GM21447 (cell line): Measurements from ENCODE around the gene MCC.

Experiments
- ATAC-seq: cut with Tn5 transposase; IDR thresholded peaks from one replicate; pipeline ENCODE4 v1.9.1; 2021; ENCODE audit not compliant: unreplicated experiment

MCC gene

GRCh38 chr5:113063927-113064326 is 424.3 kb downstream of the MCC start:
- no peak for ATAC-seq

- ATAC-seq: no peak
These were observed 425.3 kb downstream of the MCC start for GRCh38 chr5:113062869-113063508.

- no peak for ATAC-seq
These were observed 426.1 kb downstream of the MCC start for GRCh38 chr5:113061846-113062780.

GRCh38 chr5:113060408-113061025 is 427.7 kb downstream of the MCC start:
- no peak for ATAC-seq

GRCh38 chr5:113059232-113060040 is 428.8 kb downstream of the MCC start:
- ATAC-seq: no peak

DNA sequence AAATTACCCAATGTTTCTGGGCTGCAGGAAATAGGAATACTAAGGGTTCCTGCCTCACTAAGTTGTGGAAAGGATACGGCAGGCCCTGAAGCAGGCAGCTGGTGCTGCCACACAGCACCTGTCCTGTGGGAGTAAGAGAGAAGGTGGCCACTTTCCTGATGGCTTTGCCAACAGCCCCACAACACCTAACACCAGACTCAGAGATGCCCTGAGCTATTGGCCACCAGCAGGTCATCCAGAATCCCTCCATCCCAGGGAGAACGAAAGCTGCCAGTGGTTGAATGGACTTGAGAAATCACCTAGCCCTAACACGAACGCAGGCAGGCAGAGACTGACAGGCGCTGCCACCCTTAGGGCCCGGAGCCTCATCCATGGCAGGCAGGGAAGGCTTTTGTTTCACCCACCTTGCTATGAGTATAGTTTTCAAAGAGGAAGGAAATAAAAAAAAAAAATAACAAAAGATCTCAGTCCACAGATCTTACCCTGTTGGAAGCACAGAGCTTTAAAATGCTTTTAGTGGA is 429.5 kb downstream of the MCC start:
- no peak for ATAC-seq

- ATAC-seq: no peak
These were observed 430.0 kb downstream of the MCC start for GRCh38 chr5:113058269-113058668.

DNA sequence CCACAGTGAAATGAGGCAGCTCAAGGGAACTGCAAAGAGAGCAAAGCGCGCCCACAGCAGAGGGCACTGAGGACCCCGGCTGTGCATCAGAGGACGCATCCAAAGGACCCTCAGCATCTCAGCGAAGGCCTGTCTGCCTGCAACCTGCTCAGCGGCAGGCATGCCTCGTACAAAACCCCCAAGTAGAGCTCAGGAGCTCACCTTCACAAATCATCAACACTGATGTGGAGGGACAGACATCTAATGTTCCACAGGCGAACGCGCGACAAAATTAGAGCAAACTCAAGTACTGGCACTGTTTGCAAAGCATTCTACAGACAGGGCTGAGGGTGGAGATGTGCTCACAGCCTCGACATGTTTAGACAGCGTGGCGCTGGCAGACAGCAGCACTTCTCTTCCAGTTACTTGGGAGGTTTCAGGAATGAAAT is 430.7 kb downstream of the MCC start:
- ATAC-seq: no peak

DNA sequence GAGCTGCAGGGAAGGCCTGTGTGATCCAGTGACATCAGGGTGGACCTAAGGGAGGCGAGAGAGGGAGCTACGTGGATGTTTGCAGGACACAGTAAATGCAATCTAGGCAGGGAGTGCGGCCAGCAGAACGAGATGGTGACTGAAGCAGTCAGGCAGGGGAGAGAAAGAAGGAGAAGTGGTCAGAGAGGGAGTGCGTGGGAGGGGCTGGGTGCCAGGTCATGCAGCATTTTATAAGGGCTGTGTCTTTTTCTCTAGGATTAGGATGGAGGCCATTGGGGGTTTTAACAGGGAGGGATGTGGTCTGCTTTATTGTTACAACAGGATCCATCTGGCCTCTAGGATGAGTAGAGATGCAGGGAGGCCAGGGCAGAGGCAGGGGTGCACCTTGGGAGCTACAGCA is 431.3 kb downstream of the MCC start:
- ATAC-seq: no peak

- ATAC-seq: no peak
These were observed 433.4 kb downstream of the MCC start for GRCh38 chr5:113054899-113055298.

- no peak for ATAC-seq
These were observed 434.7 kb downstream of the MCC start for GRCh38 chr5:113053511-113053995.

DNA sequence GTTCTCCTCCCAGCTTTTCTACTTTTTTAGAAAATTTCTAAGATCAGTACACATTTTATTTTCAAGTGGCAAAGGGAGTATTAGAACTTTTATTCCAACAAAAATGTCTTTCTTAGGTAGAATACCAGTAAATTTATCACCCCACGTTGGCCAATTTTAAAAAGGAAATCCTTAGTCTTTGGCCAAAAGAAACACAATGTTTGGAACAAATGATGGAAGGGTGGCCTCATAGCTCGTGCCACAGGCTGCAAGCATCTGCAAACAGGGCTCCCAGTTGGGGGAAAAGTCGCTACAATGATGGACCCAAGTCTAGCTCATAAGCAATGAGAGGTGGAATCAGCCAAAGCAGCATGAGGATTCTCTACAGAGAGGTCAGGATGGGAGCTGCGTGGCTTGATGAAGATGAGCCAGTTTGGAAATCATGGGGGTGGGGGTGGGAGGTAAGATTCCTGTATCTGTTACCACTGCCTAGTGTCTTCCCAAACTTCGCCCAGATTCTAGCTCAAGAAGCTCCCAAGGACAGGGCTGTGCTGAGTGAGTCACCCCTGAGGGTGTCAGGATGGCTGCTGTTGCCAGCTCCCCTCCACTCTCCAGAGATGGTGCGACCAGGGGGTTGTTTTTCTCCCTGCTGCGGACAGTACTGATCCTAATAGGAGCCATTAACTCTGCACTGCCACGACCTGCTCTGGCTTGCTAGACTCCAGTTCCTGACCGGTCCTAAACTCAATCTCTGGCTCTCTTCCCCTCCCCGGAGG is 436.0 kb downstream of the MCC start:
- ATAC-seq: no peak

DNA sequence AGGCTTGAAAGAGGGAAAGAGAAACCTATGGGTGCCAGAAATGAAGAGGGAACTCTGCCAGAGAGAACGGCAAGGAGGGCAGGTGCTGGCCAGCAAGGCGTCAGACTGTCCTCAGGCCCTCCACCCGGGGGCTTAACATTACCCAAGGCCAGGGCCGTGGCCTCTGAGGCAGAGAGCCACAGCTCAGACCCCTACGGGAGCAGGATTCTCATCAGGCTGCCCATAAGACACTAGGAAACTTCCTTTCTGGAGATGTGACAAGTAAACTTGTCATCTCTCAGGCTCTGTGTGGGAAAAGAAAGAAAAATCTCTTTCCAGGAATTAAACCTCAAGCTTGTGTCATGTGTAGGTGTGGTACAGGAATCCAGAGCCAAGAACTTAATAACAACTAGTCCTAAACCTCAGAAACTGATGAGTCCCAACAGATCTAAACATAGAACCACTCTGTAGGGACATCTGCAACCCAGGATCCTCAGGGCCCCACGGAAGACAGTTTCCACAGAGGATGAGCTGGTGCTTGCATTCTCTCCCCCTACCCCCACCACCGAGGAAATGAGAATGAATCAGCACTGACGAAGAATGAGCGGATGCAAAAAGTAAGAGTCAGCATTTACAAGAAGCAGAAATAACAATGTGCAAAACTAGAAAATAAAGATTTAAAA is 437.4 kb downstream of the MCC start:
- ATAC-seq: no peak

DNA sequence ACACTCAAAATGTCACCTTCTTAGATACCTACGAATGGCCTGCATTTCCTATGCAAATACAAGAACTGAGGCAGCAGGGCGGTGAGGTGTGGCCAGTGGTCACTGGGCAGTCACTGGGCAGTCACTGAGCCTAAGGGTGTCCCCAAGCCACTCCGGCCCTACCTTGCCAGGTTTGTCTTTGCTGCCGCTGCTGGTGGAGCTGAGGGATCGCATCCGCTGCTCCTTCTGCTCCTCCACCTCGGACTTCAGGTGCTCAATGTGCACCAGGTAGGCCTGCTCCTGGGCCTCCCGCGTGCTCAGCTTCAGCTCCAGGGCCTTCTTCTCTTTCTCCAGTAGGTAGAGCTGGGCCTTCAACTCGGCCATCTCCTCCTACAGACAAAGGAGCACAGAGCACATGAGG is 439.3 kb downstream of the MCC start:
- no peak for ATAC-seq

DNA sequence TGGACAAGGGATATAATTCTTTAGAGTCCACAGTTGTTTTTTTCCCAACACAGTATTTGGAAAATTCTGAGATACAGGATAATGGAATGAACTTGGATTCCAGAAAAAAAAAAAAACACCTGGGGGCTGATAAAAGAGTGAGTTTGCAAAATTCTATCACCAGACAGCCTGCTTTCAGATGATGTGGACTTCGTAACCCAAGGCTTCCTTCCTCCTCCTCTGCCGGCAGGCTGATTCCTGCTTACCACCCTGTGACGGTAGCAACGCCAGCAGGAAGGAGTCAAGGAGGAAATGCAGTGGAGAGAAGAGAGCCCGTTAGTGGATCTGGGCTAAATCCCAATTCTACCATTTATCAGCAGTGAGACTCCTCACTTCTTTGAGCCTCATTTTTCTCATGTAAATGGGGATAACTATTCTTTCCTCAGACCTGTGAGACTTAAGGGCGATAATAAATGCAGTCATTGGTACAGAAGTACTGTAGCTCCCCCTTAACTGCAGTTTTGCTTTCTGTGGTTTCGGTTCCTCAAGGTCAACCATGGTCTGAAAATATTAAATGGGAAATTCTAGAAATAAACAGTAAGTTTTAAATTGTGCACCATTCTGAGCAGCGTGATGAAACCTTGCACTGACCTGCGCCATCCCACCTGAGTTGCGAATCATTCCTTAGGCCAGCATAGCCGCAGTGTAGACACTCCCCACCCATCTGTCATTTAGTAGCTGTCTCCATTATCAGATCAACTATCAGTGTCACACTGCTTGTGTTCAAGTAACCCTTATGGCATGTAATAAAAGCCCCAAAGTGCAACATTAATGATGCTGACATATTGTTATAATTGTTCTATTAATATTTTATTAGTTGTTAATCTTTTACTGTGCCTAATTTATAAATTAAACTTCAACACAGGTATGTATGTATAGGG is 440.3 kb downstream of the MCC start:
- peak; percentile 88 for ATAC-seq

DNA sequence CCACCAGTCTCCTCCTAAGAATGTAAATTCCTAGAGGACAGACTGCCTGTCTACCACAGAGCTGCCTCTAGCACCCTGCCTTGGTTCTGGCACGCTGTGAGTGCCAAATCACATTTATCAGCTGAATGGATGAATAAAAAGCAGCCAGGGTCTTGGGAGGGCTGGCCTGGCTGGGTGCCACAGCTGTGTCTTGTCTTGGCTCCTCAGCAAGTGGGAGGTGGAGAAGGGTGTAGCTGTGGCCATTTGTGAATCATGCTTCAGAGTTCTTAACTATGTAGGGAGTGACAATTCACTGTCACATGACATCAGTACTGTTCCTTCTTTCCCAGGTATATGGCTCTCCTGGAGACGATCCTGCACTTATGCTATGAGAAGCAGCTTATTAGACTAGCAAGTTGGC is 441.0 kb downstream of the MCC start:
- no peak for ATAC-seq

DNA sequence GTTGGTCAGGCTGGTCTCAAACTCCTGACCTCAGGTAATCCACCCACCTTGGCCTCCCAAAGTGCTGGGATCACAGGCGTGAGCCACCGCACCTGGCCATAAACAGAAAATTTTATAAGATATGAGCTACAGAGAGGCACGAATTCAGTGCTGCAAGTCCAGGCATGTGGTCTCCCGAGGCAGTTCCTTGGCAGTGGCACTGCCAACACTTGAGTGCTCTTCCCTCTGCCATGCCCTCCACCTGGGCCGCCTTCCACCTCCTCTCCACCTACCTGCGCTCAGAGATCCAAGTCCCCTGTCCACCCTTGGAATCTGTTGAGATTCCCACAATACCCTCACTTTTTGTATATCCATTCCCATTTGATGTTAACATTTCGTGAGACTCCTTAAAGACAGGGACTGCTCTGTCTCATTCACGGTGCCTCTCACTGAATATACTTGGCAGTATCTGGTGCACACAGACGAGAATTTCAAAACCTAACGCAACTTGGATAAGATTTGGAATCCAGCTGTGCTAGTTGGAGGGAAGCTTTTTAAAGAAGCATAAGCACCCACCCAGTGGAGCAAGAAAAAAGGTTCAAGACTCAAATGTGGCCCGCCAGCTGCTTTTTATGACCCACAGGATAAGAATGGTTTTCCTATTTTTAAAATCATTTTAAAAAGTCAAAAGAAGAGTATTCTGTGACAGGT is 443.3 kb downstream of the MCC start:
- ATAC-seq: no peak

DNA sequence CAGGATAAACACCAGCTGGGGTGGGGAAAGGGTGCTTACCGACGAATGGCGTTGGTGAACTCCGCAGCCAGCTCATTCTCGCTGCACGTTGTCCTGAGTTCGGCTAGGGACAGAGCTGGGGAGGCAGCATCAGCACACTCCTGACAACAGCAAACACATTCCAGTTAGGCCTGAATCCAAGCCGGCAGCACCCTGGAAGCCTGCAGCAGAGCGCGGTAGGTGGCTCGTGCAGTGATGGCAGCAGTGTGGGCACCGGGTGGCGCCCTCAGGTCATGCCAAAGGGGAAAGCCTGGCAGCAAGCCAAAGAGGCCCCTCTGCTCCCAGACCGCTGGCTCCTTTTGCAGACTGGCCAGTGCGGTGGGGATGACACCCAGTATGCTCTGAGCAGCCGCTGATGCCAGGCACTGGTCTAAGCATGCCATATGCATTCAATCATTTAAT is 444.7 kb downstream of the MCC start:
- ATAC-seq: no peak
